AG09319 (cell line): ENCODE data around the gene WDFY1.

Source experiments
- DNase-seq: peaks from one replicate; pipeline ENCODE4 v3.0.0-alpha.2; 2010; ENCODE audit warnings: low read depth; ENCODE audit errors: extremely low read depth
- TF ChIP-seq, protein P1 (sequence below): IDR thresholded peaks from 2 replicates; pipeline ENCODE4 v1.5.1; 2011; ENCODE audit warnings: low read depth, mild to moderate bottlenecking, inconsistent platforms, low read length, moderate library complexity

WDFY1 gene

GRCh38 chr2:223841436-223842190, 103.5 kb downstream of the WDFY1 start:
- no peak for DNase-seq
- TF ChIP-seq, protein P1, sequence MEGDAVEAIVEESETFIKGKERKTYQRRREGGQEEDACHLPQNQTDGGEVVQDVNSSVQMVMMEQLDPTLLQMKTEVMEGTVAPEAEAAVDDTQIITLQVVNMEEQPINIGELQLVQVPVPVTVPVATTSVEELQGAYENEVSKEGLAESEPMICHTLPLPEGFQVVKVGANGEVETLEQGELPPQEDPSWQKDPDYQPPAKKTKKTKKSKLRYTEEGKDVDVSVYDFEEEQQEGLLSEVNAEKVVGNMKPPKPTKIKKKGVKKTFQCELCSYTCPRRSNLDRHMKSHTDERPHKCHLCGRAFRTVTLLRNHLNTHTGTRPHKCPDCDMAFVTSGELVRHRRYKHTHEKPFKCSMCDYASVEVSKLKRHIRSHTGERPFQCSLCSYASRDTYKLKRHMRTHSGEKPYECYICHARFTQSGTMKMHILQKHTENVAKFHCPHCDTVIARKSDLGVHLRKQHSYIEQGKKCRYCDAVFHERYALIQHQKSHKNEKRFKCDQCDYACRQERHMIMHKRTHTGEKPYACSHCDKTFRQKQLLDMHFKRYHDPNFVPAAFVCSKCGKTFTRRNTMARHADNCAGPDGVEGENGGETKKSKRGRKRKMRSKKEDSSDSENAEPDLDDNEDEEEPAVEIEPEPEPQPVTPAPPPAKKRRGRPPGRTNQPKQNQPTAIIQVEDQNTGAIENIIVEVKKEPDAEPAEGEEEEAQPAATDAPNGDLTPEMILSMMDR, result no peak

DNA sequence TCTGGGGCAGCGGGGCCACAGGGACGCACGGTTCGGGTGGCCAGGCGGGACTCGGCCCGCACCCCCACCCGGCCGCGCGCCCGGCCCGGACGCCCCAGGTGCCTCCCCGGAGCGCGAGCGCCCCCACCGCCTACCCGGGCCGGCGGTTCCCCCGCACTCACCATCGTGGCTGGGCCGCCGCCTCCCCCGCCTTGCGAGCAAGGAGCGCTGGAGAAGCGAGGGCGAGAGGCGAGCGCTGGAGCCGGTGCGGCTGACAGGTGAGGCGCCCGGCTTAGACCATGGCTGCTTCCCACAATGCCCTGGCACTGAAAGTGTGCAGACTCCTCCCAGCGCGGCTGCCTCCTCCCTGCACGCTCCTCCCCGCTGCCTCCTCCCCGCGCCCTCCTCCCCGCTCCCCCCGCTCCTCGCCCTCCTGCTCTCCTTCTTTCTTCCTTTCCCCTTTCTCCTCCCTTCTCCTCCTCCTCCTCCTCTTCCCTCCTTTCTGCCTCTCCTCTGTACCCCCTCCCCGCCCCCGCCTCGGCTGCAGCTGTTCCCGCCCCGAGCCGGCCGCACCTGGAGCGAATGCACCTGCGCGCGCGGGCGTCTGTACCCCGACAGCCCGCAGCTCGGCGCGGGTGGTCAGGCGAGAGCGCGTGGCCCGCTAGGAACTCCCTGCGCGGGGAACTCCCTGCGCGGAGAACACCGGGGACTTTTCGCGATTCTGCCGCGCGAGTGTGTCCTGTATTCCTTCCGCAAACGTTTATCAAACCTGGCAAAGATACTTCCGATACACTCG, 107.7 kb downstream of the WDFY1 start, which contains the start of gene AP1S3:
Gene AP1S3, minus strand, starts transcription at position 296 of the 775 bp plus-strand sequence. Its CDS starts 132 bp downstream, at position 164.
- no peak for DNase-seq
- TF ChIP-seq, protein P1, result no peak

DNA sequence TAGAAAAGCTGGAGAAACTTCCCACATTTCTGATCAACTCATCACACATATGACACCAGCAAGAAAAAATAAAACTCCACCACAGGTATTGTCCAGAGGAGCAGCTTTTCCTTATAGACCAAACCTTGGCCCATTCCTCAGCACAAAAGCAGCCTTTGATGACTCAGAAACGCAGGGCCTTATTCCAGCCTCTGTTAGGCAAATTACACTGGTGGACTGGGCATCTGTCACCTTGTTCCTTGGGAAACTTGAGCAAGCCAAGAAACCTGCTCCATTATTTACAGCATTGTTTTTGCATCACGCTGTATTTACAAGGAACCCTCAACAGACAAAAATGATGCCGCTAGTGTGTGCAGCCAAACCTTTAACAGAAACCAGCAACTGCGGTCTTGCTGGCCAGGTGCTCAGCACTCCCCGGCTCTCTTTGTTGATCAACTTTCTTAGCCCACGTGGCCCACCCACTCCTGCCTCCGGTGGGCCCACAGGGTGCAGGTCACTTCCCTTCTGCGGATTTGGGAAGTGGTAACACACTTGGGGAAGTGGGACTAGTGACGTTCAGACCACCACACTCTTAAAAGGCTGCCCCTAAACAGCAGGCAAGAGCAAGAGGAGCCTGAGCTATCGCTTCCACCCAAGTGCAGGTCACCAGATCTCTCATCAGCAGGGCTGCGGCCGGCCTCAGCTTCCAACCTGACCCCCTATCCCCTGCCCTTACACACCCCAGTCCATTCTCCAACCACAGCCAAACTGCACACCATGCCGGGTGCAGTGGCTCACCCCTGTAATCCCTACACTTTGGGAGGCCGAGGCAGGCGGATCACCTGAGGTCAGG, 109.2 kb downstream of the WDFY1 start:
- DNase-seq, result no peak
- TF ChIP-seq, protein P1, result no peak

DNA sequence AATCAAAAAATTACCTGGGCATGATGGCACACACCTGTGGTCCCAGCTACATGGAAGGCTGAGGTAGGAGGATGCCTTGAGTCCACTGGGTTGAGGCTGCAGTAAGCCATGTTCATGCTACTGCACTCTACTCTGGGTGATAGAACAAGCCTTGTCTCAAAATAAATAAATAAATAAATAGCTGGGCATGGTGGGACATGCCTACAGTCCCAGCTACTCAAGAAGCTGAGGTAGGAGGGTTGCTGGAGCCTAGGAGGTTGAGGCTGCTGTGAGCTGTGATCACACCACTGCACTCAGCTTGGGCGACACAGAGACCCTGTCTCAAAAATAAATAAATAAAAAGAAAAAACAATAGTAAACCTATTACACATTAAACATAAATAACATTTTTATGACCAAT, 110.7 kb downstream of the WDFY1 start:
- TF ChIP-seq, protein P1, result no peak
- no peak for DNase-seq

DNA sequence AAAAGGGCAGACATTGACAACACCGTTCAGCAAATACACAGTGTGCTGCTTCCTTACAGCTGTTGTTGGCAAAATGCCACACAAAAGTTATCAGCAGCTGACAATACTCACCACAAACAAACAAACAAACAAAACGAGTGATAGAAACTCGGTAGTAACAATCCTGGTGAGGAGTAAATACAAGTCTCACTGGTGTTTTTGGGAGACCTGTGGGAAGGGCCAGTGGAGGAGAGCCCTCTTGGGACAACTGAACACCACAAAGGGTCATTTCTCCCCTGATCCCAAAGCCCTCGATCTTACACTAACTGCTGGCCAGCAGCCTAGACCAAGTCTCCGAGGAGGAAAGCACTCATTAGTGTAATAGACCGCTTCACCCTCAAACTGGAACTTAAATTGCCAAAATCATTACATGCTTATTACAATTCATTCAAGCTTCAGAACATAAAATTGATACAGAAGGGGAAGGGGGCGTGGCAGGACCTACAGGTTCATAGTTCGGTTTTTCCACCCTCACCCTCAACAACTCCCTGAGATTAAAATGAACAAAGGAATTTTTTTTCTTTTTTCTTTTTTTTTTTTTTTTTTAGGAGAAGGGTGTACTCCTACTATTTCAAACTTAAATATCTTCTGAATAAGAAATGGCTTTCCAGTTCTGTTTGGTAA, 112.8 kb downstream of the WDFY1 start:
- TF ChIP-seq, protein P1, result no peak
- no peak for DNase-seq

DNA sequence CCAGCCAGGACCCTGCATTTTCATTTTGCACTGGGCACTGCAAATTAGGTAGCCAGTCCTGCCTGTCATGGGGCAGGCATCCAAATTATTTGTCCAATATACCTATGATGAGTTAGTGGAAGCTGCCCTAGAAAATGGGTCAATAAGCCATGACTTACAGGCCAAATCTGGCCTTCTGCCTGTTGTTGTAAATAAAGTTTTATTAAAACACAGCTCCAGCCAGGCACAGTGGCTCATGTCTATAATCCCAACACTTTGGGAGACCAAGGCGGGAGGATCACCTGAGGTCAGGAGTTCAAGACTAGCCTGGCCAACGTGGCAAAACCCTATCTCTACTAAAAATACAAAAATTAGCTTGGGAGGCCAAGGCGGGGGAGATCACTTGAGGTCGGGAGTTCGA, 116.0 kb downstream of the WDFY1 start:
- no peak for DNase-seq
- TF ChIP-seq, protein P1, result no peak
